IPS-NIHi7 (cell line): ENCODE data around the gene ZNRF1.
"Not testable (repeated sequence)": the region's sequence is repeated elsewhere in the genome, so short reads cannot be mapped to it uniquely, and the experiment has no call there.

ENCODE experiments used
- DNase-seq: peaks from one replicate; pipeline ENCODE4 v3.0.0; 2012; ENCODE audit warnings: mixed read lengths; ENCODE audit errors: extremely low spot score

The ZNRF1 gene

DNA sequence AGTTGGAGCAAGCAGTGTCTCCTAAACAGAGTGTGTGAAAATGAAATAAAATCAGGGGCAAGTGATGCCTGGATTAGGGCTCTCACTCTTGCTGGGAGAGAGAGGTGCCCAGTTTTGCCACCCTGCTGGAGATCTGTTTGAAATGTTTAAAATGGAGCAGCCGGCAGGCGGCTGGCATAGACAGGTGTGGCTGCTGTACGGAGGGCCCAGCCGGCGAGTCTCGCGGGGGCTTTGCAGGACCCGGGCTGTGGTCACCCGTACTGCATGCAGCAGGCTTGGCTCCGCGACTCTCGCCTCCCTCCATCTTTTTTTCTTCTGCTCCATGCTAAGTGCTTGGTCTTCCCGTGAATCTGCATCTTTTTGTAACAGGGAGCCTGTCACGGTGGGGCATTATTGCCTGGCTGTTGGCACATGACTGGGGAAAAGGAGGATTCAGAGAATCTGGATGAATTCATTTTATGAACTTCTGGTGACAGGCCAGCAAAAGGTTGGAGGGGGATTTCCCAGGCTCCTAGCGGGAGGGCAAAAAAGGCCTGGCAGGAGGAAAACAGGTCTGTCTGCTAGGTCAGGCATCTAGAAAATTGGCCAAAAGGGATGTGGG is 1.8 kb downstream of the ZNRF1 start:
- peak; percentile 33 for DNase-seq

DNA sequence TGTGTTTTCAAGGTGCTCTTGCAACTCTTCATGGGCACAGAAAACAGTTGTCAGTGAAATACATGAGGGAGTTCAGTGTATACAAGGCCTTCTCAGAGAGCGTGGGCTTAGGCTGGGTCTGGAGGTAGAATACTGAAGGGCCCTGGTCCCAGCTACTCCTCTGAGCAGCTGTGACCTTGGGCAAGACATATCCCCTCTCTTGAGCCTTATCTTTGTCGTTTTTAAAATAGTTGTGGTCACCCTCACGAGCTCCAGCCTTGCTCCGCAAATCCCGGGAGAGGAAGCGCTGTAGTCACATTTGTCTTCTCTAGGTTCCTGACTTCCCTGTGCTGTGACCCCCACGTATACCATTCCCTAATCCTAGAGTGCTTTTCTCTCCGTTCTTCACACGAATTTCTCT is 3.6 kb downstream of the ZNRF1 start:
- DNase-seq: no peak

DNA sequence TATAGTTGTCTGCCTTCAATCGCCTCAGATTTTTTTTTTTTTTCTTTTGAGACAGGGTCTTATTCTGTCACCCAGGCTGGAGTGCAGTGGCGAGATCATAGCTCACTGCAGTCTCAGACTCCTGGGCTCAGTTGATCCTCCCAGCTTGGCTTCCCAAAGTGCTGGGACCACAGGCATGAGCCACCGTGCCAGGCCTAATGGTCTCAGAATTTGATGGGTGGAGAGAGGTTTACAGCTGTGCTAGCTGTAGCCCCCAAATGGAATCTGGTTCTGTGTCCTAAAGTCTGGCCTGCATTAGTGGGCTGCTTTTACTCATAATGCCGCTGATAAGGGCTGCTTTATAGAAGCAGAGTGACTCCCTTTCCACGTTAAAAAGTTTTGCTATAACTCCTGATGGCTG is 5.1 kb downstream of the ZNRF1 start:
- DNase-seq: no peak

- DNase-seq: no peak
Measured at GRCh38 chr16:75004460-75004859, 5.6 kb downstream of the ZNRF1 start.

- DNase-seq: no peak
Measured at GRCh38 chr16:75005697-75006096, 6.9 kb downstream of the ZNRF1 start.

- no peak for DNase-seq
Measured at GRCh38 chr16:75007443-75007842, 8.6 kb downstream of the ZNRF1 start.

GRCh38 chr16:75010427-75010826 is 11.6 kb downstream of the ZNRF1 start:
- DNase-seq: no peak

DNA sequence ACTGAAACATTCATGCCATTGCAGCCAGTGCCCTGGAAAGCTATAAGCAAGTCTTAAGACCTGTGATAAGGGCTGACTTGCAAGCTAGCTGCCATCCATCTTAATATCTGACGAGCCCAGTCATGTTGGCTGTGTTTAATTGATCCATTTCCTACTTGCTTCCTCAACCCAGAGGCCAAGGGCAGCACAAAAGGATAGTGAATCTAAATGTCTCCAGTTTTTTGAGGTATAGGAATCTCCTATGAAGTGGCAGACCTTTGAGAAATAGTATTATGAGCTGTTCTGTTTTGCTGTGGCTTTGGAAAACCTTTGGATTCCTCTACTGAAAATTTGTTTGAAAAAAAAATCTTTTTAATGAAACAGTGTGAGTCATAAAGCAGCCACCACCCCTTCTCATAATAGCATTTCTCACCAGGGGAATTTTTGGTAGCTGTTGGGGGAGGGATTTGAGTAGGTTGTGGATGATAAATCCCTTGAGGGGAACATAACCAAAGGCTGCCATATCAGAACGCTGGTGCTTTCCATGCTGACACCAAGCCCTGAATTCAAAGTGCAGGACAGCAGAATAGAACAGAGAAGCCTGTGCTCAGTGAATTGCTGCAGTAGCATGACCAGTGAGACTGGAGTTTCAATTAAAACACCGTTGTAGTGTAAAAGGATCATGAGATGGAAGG is 12.9 kb downstream of the ZNRF1 start:
- no peak for DNase-seq

DNA sequence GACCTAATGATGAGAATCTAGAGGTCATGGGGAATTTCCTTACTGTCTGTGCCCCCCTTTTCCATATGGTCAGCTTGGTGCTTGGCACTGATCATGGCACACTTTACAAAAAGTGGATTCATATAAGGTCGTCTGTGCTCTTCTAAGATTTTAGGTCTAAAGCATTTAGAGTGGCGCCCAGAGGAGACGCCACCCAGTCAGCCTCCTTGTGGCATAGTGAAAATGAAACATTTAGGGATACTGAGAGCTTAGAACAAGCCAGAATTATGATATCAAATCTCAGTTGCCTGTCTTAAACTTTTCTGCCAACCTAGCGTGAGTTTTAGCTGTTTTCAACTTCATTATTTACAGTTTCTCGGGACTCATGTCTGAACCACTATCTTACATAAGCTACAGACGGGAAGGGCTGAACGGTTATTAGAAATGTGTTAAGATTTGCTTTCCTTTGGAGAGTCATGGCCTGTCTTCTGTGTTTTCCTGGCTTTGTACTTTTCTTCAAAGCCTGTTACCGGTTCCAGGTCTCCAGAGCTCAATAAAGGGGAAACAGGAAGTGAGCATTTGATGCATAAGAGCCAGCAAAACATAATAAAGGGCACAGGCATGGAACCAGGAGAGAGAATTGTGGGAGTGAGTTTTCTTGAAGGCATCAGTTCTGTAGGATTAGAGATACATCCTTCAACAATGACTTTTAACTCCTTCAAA is 13.7 kb downstream of the ZNRF1 start:
- DNase-seq: no peak

- not testable (repeated sequence) for DNase-seq
Measured at GRCh38 chr16:75013123-75013522, 14.3 kb downstream of the ZNRF1 start.

DNA sequence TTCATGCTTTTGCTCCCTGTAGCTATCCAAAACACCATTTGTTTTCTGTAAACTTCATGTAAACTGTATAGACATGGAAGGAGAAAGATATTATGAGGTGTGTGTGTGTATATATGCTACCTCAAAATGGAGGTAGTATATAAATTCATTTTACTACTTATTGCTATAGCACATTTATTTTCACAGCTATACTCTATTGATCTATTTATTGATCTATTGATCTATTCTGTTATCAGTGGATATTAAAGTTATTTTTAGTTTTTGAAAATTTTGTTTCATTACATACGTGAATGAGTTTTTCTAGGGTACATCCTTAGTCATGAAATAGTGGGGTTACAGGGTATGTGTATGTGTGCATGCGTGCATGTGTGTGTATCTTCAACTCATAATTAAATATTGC is 15.5 kb downstream of the ZNRF1 start:
- DNase-seq: no peak

GRCh38 chr16:75016451-75017081 is 17.7 kb downstream of the ZNRF1 start:
- not testable (repeated sequence) for DNase-seq

- no peak for DNase-seq
Measured at GRCh38 chr16:75017670-75018525, 19.1 kb downstream of the ZNRF1 start.

DNA sequence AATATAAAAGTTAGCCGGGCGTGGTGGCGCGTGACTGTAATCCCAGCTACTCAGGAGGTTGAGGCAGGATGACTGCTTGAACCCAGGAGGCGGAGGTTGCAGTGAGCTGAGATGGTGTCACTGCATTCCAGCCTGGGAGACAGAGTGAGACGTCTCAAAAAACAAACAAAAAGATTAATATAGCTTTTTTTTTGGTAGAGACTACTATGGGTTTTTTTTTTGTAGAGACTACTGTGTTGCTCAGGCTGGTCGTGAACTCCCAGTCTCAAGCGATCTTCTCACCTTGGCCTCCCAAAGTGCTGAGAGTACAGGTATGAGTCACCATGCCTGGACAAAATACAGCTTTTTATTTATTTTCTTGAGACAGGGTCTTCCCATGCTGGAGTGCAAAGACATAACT is 20.2 kb downstream of the ZNRF1 start:
- no peak for DNase-seq

DNA sequence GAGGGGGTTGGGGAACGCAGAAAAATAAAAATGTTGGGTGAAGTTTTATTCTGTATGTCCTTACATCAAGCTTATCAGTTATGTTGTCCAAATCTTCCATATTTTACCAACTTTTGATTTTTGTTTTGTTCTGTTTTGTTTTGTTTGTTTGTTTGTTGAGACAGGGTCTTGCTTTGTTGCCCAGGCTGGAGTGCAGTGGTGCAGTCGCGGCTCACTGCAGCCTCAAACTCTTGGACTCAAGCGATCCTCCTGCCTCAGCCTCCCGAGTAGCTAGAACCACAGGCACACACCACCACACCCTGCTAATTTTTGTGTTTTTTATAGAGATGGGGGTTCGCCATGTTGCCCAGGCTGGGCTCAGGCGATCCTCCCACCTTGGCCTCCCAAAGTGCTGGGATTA is 20.8 kb downstream of the ZNRF1 start:
- no peak for DNase-seq

DNA sequence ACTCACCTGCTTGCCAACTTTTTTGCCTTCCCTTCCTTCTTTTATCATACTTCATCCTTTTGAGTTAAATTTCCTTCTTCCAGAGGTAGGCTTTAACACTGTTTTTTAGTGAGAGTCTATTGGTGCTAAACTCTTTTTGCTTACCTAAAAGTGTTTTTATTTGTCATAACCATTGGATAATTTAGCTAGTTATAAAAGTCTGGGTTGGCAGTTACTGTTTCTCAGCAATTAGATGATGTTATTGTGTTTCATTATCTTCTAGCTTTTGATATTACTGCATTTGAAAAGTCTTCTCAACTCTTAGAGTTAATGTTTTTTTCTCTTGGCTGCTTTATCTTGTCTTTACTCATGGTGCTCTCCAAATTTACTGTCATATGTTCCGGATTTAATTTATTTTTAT is 22.6 kb downstream of the ZNRF1 start:
- no peak for DNase-seq

DNA sequence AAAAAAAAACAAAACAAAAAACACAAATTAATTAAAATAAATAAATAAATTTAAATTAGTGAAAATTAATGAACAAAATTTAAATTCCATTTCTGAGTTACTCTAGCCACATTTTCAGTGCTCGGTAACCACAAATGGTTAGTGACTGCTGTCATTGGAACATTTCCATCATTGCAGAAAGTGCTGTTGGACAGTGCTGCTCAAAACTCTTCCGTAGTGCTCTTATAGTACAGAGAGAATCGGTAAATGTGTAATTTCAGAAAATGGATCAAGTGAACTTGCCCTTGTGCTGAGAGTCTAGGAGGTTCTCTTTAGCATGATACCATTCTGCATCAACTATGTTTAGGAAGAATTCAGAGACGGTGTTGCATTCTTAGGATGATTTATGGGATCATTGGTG is 23.7 kb downstream of the ZNRF1 start:
- DNase-seq: no peak

DNA sequence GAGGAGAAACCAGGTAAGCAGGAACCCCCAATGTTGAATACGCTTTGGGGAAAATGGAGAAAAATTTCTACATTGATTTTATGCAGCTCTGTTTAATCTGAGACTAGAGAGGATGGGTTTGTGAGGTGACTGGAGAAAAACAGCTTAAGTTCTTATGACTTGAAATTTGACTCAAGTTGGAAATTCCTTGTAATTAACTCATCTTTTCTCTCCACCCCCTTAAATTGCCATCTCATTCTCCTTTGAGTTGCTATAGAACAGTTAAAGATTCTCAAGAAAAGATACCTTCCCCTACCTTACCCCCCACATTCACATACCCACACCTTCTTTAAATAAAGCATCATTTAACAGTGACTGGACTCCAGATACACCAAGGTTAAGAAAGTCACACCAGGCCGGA is 24.2 kb downstream of the ZNRF1 start:
- DNase-seq: no peak

DNA sequence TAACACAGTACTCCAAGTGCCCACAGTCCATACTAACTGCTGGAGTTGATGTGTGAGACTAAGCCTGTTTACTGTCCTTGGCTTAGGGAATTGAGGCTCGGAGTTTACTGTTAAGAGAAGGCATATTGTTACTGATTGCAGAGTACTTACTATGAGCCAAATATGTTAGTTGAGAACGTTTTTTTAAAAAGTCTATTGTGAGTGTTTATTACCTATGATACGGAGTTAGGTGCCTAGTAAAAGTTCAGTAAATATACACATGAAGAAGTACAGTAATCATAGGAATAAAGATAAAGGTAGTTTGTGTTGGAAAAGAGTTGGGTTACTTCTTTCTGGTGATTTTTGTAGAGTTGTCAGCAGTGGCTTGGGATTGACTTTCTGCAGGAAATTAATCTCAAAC is 25.4 kb downstream of the ZNRF1 start:
- DNase-seq: no peak

DNA sequence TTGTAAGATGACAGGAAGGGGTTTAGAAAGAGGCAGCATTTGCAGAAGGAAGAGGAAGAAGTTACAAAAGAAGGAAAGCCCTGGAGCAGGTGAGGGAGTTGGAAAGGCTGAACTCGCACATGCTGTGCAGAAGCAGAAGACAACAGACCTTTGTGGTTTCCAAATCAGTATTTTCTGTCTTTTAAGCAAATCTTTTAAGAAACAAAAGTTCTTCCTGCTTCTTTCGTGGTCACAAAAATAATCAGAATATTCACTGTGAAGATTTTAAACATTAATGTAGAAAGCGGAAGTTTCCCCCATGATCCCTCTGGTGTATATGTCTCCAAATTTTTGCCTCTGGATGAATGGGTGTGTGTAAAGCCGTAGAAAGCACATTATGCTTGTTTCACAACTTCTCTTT is 25.8 kb downstream of the ZNRF1 start:
- DNase-seq: no peak

GRCh38 chr16:75025761-75026160 is 26.9 kb downstream of the ZNRF1 start:
- DNase-seq: no peak
